PFSK-1 (cell line): ENCODE data around the gene HMCN2.

Experiments used
- FOXP2 ChIP-seq: optimal IDR thresholded peaks from 2 replicates; pipeline ENCODE3; 2011; ENCODE audit warnings: borderline replicate concordance, control low read depth, inconsistent platforms; ENCODE audit not compliant: insufficient read depth; ENCODE audit errors: extremely low read length, extremely low read depth
- POLR2AphosphoS5 ChIP-seq: IDR thresholded peaks from 2 replicates; pipeline ENCODE4 v1.6.1; 2012; ENCODE audit warnings: low read depth, mild to moderate bottlenecking, control low read depth, low read length, moderate library complexity
- SIN3A ChIP-seq: IDR thresholded peaks from 2 replicates; pipeline ENCODE4 v1.6.1; 2012; ENCODE audit warnings: mild to moderate bottlenecking, low read length, moderate library complexity, borderline replicate concordance; ENCODE audit not compliant: insufficient read depth
- TAF1 ChIP-seq: IDR thresholded peaks from 2 replicates; pipeline ENCODE4 v1.6.1; 2012; ENCODE audit warnings: low read length, control low read depth, borderline replicate concordance; ENCODE audit not compliant: insufficient read depth
- TF ChIP-seq, protein P1 (sequence below), 2 experiments: IDR thresholded peaks; 2 replicates each; pipeline versions ENCODE4 v1.6.1 to v1.8.0; 2011 to 2012; ENCODE audit warnings: low read depth in 2 of 2, low read length in 2 of 2, control low read depth in 1 of 2, inconsistent platforms in 1 of 2, mild to moderate bottlenecking in 1 of 2, moderate library complexity in 1 of 2; ENCODE audit not compliant: insufficient read depth in 1 of 2

DNA sequence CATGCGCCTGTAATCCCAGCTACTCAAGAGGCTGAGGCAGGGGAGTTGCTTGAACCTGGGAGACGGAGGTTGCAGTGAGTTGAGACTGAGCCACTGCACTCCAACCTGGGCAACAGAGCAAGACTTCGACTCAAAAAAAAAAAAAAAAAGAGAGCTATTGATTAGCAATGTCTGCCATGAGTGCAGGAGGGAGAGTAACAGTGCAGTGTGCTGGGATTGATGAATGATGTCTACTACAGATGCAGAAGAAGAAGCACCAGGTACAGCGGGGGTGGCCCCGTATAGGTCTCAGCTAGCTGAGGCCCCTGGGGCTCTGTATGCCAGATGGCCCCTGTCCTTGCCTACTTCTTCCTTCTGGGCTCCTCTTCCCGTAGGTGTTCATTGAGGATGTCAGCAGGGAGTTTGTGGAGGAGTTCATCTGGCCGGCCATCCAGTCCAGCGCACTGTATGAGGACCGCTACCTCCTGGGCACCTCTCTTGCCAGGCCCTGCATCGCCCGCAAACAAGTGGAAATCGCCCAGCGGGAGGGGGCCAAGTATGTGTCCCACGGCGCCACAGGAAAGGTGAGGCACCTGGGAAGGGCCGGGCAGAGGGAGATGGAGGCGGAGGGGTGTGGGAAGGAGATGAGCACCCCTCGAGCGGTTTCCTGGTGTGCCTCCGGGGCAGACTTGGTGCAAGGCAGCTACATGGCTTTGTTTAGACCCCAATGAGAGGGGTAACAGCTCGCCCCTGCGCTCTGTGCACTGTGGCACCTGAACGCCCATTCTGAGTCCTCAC, 192.7 kb downstream of the HMCN2 start:
- TF ChIP-seq TAF1 = no peak
- no peak for TF ChIP-seq POLR2AphosphoS5
- TF ChIP-seq, protein P1, sequence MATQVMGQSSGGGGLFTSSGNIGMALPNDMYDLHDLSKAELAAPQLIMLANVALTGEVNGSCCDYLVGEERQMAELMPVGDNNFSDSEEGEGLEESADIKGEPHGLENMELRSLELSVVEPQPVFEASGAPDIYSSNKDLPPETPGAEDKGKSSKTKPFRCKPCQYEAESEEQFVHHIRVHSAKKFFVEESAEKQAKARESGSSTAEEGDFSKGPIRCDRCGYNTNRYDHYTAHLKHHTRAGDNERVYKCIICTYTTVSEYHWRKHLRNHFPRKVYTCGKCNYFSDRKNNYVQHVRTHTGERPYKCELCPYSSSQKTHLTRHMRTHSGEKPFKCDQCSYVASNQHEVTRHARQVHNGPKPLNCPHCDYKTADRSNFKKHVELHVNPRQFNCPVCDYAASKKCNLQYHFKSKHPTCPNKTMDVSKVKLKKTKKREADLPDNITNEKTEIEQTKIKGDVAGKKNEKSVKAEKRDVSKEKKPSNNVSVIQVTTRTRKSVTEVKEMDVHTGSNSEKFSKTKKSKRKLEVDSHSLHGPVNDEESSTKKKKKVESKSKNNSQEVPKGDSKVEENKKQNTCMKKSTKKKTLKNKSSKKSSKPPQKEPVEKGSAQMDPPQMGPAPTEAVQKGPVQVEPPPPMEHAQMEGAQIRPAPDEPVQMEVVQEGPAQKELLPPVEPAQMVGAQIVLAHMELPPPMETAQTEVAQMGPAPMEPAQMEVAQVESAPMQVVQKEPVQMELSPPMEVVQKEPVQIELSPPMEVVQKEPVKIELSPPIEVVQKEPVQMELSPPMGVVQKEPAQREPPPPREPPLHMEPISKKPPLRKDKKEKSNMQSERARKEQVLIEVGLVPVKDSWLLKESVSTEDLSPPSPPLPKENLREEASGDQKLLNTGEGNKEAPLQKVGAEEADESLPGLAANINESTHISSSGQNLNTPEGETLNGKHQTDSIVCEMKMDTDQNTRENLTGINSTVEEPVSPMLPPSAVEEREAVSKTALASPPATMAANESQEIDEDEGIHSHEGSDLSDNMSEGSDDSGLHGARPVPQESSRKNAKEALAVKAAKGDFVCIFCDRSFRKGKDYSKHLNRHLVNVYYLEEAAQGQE (IDR thresholded peaks at IDR 0.05; ENCODE audit: insufficient read depth in 1 of 2, low read depth in 2 of 2, low read length in 2 of 2) = no peak
- TF ChIP-seq SIN3A = no peak
- TF ChIP-seq FOXP2 = no peak
